ENCODE results near the gene PIPOX.

Gene PIPOX

GRCh38 chr17:29019475-29020181 lies 23.3 kb upstream of the PIPOX start:
- no peak for DNase-seq (ENCODE audit: low read depth)

GRCh38 chr17:29020576-29020975 lies 22.4 kb upstream of the PIPOX start:
- no peak for DNase-seq (ENCODE audit: low read depth)

GRCh38 chr17:29021226-29021625 lies 21.7 kb upstream of the PIPOX start:
- peak; percentile 27 for DNase-seq (ENCODE audit: low read depth)

GRCh38 chr17:29022074-29022473 lies 20.9 kb upstream of the PIPOX start:
- no peak for DNase-seq (ENCODE audit: low read depth)

GRCh38 chr17:29024316-29024952 lies 18.5 kb upstream of the PIPOX start:
- no peak for DNase-seq (ENCODE audit: low read depth)

- no peak for DNase-seq (ENCODE audit: low read depth)
Measured at GRCh38 chr17:29031488-29031887, 11.5 kb upstream of the PIPOX start.

- DNase-seq (ENCODE audit: low read depth): no peak
Measured at GRCh38 chr17:29032013-29032856, 10.7 kb upstream of the PIPOX start.

- no peak for DNase-seq (ENCODE audit: low read depth)
Measured at GRCh38 chr17:29032857-29033197, 10.1 kb upstream of the PIPOX start.

GRCh38 chr17:29034510-29034909 lies 8.4 kb upstream of the PIPOX start:
- no peak for DNase-seq (ENCODE audit: low read depth)

GRCh38 chr17:29036584-29036983 lies 6.4 kb upstream of the PIPOX start:
- DNase-seq (ENCODE audit: low read depth): no peak

- no peak for DNase-seq (ENCODE audit: low read depth)
Measured at GRCh38 chr17:29037739-29038084, 5.2 kb upstream of the PIPOX start.

GRCh38 chr17:29038085-29038795 lies 4.7 kb upstream of the PIPOX start:
- DNase-seq (ENCODE audit: low read depth): no peak

- no peak for DNase-seq (ENCODE audit: low read depth)
Measured at GRCh38 chr17:29039764-29040598, 3.0 kb upstream of the PIPOX start.

GRCh38 chr17:29041091-29041490 lies 1.9 kb upstream of the PIPOX start:
- DNase-seq (ENCODE audit: low read depth): no peak

- DNase-seq (ENCODE audit: low read depth): no peak
Measured at GRCh38 chr17:29041571-29041970, 1.4 kb upstream of the PIPOX start.

- no peak for DNase-seq (ENCODE audit: low read depth)
Measured at GRCh38 chr17:29042026-29042678, 789 bp upstream of the PIPOX start.

GRCh38 chr17:29043539-29044145 lies 701 bp downstream of the PIPOX start:
- no peak for DNase-seq (ENCODE audit: low read depth)

- DNase-seq (ENCODE audit: low read depth): no peak
Measured at GRCh38 chr17:29045026-29045425, 2.1 kb downstream of the PIPOX start.

- no peak for DNase-seq (ENCODE audit: low read depth)
Measured at GRCh38 chr17:29045734-29046472, 3.0 kb downstream of the PIPOX start.

GRCh38 chr17:29046473-29046839 lies 3.5 kb downstream of the PIPOX start:
- no peak for DNase-seq (ENCODE audit: low read depth)
